AG08396 (cell line): ENCODE measurements around the gene HMGCR.

Experiments
- DNase-seq: peaks from one replicate; pipeline ENCODE4 v3.0.0; 2012; ENCODE audit warnings: low spot score, mixed read lengths

Gene HMGCR

GRCh38 chr5:75340714-75341478 lies 3.9 kb downstream of the HMGCR start:
- DNase-seq, result no peak

- DNase-seq, result no peak
Measured at GRCh38 chr5:75341934-75342333, 4.9 kb downstream of the HMGCR start.

GRCh38 chr5:75342836-75343235 lies 5.8 kb downstream of the HMGCR start:
- DNase-seq, result no peak

GRCh38 chr5:75348241-75348640 lies 11.2 kb downstream of the HMGCR start:
- DNase-seq, result no peak

- no peak for DNase-seq
Measured at GRCh38 chr5:75349663-75350062, 12.6 kb downstream of the HMGCR start.

GRCh38 chr5:75351139-75351926 lies 14.3 kb downstream of the HMGCR start:
- no peak for DNase-seq

GRCh38 chr5:75355236-75355635 lies 18.2 kb downstream of the HMGCR start:
- DNase-seq, result no peak

- no peak for DNase-seq
Measured at GRCh38 chr5:75356719-75357118, 19.7 kb downstream of the HMGCR start.

- no peak for DNase-seq
Measured at GRCh38 chr5:75358117-75358516, 21.1 kb downstream of the HMGCR start.

GRCh38 chr5:75361310-75361709 lies 24.3 kb downstream of the HMGCR start:
- DNase-seq, result no peak

- DNase-seq, result no peak
Measured at GRCh38 chr5:75362474-75362975, 25.5 kb downstream of the HMGCR start.

- no peak for DNase-seq
Measured at GRCh38 chr5:75363111-75363510, 26.1 kb downstream of the HMGCR start.

- DNase-seq, result no peak
Measured at GRCh38 chr5:75363726-75364495, 26.9 kb downstream of the HMGCR start.

- no peak for DNase-seq
Measured at GRCh38 chr5:75364571-75365280, 27.7 kb downstream of the HMGCR start.

- no peak for DNase-seq
Measured at GRCh38 chr5:75365740-75366139, 28.7 kb downstream of the HMGCR start.

GRCh38 chr5:75366787-75367186 lies 29.8 kb downstream of the HMGCR start:
- DNase-seq, result no peak

GRCh38 chr5:75367401-75367800 lies 30.4 kb downstream of the HMGCR start:
- no peak for DNase-seq

GRCh38 chr5:75368391-75368790 lies 31.4 kb downstream of the HMGCR start:
- no peak for DNase-seq

GRCh38 chr5:75373862-75374261 lies 36.8 kb downstream of the HMGCR start:
- DNase-seq, result no peak

- no peak for DNase-seq
Measured at GRCh38 chr5:75374394-75374814, 37.4 kb downstream of the HMGCR start.

- DNase-seq, result no peak
Measured at GRCh38 chr5:75375414-75375813, 38.4 kb downstream of the HMGCR start.

GRCh38 chr5:75380099-75380498 lies 43.1 kb downstream of the HMGCR start:
- DNase-seq, result no peak
